Measurements from ENCODE around the gene PRPS1. TPM values are rescaled to one million over a fixed set of nuclear protein-coding genes. Genes with fewer than 3 reads are reported as not detected.
A peak's percentile ranks its signal among the peaks of the same experiment; 100 is the strongest.

The PRPS1 gene
- total RNA-seq: 10 to 100 TPM; 69.8 to 71.3 TPM

DNA sequence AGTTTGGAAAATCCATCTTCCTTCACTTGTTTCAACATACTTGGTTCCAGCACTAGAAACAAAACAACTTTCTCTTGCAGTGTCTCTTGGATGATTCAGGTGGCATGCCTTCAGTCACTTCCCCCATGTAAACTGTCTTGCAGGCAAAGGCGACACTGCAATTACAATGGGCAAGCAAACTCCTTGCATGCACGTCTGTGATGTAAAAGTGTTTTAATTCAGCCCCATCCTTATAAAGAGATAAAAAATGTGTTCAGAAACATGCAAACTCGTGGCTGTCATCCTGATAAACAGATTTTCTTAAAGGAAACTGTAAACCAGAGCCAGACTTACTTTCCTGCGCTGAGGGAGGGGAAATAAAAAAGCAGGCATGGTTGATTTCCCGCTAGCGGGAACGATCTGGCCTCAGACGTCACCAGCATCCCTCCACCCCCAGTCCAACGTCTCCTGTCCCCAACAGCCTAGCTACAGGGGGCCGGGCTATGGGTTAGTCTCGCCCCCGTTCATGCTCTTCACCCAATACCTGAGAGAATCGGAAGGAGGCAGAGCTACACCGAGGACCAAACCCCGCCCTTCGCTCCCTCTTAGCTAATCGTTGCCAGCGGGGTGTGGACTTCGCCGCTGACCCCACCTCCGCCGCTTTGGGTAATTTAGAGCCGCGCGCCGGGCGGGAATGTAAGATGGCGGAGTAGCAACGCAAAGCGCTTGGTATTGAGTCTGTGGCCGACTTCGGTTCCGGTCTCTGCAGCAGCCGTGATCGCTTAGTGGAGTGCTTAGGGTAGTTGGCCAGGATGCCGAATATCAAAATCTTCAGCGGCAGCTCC is at the start of gene PRPS1:
TSS of gene PRPS1 (plus strand) at position 673 of the 824 bp plus-strand sequence. CDS start at position 792, 119 bp downstream.
- ATAC-seq (peak; percentile 98), DNase-seq (peak; percentile 94)
- POLR2A ChIA-PET: interaction anchor here (0.6 to 2.4 kb wide), 16 partner anchors 14 to 510 kb away, joined by 3 to 18 read pairs (median 4); partner anchors contain the start of gene RBM41
- Mint-ChIP-seq H3K9me3 (ENCODE audit: insufficient read depth) (no peaks in the 10 kb centered on the region), H3K4me1 (ENCODE audit: low read depth) (peaks cover 26% of the 10 kb centered on the region), H3K36me3 (ENCODE audit: low read depth) (peaks cover 6% of the 10 kb centered on the region), H3K27me3 (ENCODE audit: low read depth) (no peaks in the 10 kb centered on the region), H3K27ac (peak within 1 kb of the TSS; percentile 96), H3K4me3 (peak within 1 kb of the TSS; percentile 86)
- CTCF ChIA-PET: interaction anchor here (0.7 to 6.0 kb wide), 7 partner anchors 13 to 149 kb away, joined by 3 to 31 read pairs (median 3); partner anchors contain the start of gene NCBP2L

DNA sequence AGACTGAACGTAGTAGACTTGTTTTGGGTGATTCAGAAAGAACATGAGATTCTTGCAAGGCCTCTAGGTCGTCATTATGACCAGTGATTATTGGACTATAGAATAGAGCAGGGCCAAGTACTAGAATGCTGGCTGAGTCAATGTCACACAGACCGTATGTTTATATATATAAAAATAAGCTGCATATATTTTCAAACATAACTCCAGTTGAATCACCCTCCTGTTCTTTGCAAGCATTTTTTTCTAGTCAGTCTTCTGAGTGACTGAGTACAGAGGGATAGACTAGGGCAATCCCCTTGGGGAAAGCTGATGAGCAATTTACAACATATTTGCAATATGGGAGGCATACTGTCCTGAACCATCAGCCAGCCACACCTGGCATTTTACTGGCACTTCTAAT is 48.4 kb upstream of the PRPS1 start:
- DNase-seq: no peak
- Mint-ChIP-seq H3K9me3 (ENCODE audit: insufficient read depth) (no peaks in the 10 kb centered on the region), H3K4me1 (ENCODE audit: low read depth) (no peaks in the 10 kb centered on the region), H3K4me3 (no peak overlapping the region), H3K36me3 (ENCODE audit: low read depth) (no peaks in the 10 kb centered on the region), H3K27ac (no peak overlapping the region), H3K27me3 (ENCODE audit: low read depth) (no peaks in the 10 kb centered on the region)
- CTCF ChIA-PET: no interaction called here
- POLR2A ChIA-PET: no interaction called here
- no peak for ATAC-seq

GRCh38 chrX:107581923-107582322 is 46.4 kb upstream of the PRPS1 start:
- DNase-seq: no peak
- no peak overlapping the region for H3K4me3 Mint-ChIP-seq
- ChIA-PET POLR2A (no interaction called here), CTCF (no interaction called here)
- no peak overlapping the region for H3K27ac Mint-ChIP-seq
- H3K4me1 Mint-ChIP-seq (ENCODE audit: low read depth): no peaks in the 10 kb centered on the region
- no peaks in the 10 kb centered on the region for H3K36me3 Mint-ChIP-seq (ENCODE audit: low read depth)
- H3K9me3 Mint-ChIP-seq (ENCODE audit: insufficient read depth): no peaks in the 10 kb centered on the region
- no peak for ATAC-seq
- peaks cover 2% of the 10 kb centered on the region for H3K27me3 Mint-ChIP-seq (ENCODE audit: low read depth)

DNA sequence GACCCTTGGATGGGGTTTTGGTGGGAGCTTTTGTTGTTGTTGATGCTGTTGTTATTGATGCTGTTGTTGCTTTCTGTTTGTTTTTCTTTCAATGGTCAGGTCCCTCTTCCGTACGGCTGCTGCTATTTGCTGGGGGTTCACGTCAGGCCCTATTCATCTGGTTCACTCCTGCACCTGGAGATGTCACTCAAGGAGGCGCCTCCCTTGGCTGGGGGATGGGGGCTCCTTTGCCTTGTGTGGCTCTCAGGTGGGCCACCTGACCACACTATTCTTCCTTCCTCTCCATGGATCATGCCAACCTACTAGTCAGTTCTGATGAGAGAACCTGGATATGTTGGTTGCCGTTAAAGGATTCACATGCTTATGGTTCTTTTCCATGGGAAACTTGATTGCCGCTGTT is 39.1 kb upstream of the PRPS1 start:
- Mint-ChIP-seq H3K27me3 (ENCODE audit: low read depth) (peaks cover 2% of the 10 kb centered on the region), H3K9me3 (ENCODE audit: insufficient read depth) (no peaks in the 10 kb centered on the region), H3K4me3 (no peak overlapping the region), H3K27ac (no peak overlapping the region), H3K4me1 (ENCODE audit: low read depth) (no peaks in the 10 kb centered on the region), H3K36me3 (ENCODE audit: low read depth) (no peaks in the 10 kb centered on the region)
- ChIA-PET CTCF (no interaction called here), POLR2A (no interaction called here)
- ATAC-seq: no peak
- no peak for DNase-seq

DNA sequence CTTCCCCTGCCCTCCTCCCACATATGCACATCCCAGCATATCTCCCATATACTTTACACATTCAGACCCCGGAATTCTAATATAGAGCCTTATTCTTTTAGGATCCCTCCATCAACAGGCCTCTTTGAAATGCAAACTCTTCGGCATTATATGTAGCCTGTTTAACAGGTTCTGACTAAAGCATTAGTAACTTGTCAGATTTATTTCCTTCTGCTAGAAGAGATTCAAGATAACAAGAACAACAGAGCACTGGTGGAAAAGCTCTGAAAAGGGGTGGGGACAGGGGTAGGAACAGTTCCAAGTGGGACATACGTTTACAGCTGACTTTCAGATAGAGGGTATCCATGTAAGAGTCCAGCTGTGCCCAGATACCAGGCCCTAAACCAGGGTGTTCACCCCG is 31.7 kb upstream of the PRPS1 start:
- POLR2A ChIA-PET: no interaction called here
- no peaks in the 10 kb centered on the region for H3K36me3 Mint-ChIP-seq (ENCODE audit: low read depth)
- CTCF ChIA-PET: no interaction called here
- H3K27me3 Mint-ChIP-seq (ENCODE audit: low read depth): no peaks in the 10 kb centered on the region
- H3K4me3 Mint-ChIP-seq: no peak overlapping the region
- no peaks in the 10 kb centered on the region for H3K9me3 Mint-ChIP-seq (ENCODE audit: insufficient read depth)
- H3K27ac Mint-ChIP-seq: no peak overlapping the region
- DNase-seq (no peak), ATAC-seq (no peak)
- H3K4me1 Mint-ChIP-seq (ENCODE audit: low read depth): no peaks in the 10 kb centered on the region

DNA sequence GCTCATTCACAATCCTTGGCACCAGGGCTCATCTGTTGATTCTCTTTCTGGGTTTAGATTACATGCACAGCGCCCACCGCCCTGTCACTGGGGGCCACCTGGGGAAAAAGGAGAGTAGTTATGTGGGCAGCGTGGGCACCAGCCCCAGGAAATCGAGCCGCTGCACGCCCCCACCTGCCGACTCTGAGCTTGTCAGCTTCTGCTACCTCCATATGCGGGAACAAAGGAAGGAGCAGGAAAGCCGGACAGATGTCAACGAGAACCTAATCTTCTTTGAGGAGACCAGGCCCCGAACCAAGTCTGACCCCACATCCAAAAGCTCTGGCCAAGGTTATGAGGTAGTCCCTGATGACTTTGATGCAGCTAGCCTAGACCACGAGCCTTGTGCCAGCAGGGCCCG is 31.0 kb upstream of the PRPS1 start:
- POLR2A ChIA-PET: no interaction called here
- CTCF ChIA-PET: no interaction called here
- Mint-ChIP-seq H3K9me3 (ENCODE audit: insufficient read depth) (no peaks in the 10 kb centered on the region), H3K4me1 (ENCODE audit: low read depth) (no peaks in the 10 kb centered on the region), H3K36me3 (ENCODE audit: low read depth) (no peaks in the 10 kb centered on the region), H3K27me3 (ENCODE audit: low read depth) (no peaks in the 10 kb centered on the region), H3K27ac (no peak overlapping the region), H3K4me3 (no peak overlapping the region)
- DNase-seq (no peak), ATAC-seq (no peak)

- H3K9me3 Mint-ChIP-seq (ENCODE audit: insufficient read depth): no peaks in the 10 kb centered on the region
- no peak overlapping the region for H3K27ac Mint-ChIP-seq
- ATAC-seq: no peak
- H3K36me3 Mint-ChIP-seq (ENCODE audit: low read depth): no peaks in the 10 kb centered on the region
- no peak overlapping the region for H3K4me3 Mint-ChIP-seq
- ChIA-PET CTCF (no interaction called here), POLR2A (no interaction called here)
- no peaks in the 10 kb centered on the region for H3K27me3 Mint-ChIP-seq (ENCODE audit: low read depth)
- H3K4me1 Mint-ChIP-seq (ENCODE audit: low read depth): no peaks in the 10 kb centered on the region
- no peak for DNase-seq
Observed at GRCh38 chrX:107597791-107598190, 30.5 kb upstream of the PRPS1 start.

DNA sequence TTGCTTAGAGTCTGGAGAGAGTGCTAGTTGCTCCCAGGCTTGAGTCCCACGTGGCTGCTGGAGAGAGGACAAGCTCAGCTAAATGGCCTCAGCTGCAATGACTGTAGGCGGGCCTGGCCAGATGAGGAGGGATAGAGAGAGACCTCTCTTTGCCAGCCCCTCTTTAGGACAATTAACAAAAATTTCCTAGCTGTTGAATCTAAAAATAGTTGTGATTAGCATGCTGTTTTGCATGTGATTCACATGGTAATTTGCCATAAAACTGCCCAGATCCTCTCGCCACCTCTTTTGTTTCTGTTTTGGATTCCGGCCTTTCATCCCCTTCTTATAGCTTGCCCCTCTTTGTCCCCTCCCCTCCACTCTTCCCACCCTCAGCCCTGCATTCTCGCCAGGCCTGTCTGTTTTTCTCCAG is 28.9 kb upstream of the PRPS1 start:
- no peaks in the 10 kb centered on the region for H3K9me3 Mint-ChIP-seq (ENCODE audit: insufficient read depth)
- no peak overlapping the region for H3K27ac Mint-ChIP-seq
- ATAC-seq (no peak), DNase-seq (no peak)
- no peaks in the 10 kb centered on the region for H3K4me1 Mint-ChIP-seq (ENCODE audit: low read depth)
- no peaks in the 10 kb centered on the region for H3K36me3 Mint-ChIP-seq (ENCODE audit: low read depth)
- H3K4me3 Mint-ChIP-seq: no peak overlapping the region
- no peaks in the 10 kb centered on the region for H3K27me3 Mint-ChIP-seq (ENCODE audit: low read depth)
- CTCF ChIA-PET: no interaction called here
- POLR2A ChIA-PET: no interaction called here

- no peak for ATAC-seq
- DNase-seq: no peak
- no peaks in the 10 kb centered on the region for H3K4me1 Mint-ChIP-seq (ENCODE audit: low read depth)
- no peak overlapping the region for H3K27ac Mint-ChIP-seq
- CTCF ChIA-PET: no interaction called here
- POLR2A ChIA-PET: no interaction called here
- no peaks in the 10 kb centered on the region for H3K9me3 Mint-ChIP-seq (ENCODE audit: insufficient read depth)
- H3K27me3 Mint-ChIP-seq (ENCODE audit: low read depth): no peaks in the 10 kb centered on the region
- no peak overlapping the region for H3K4me3 Mint-ChIP-seq
- no peaks in the 10 kb centered on the region for H3K36me3 Mint-ChIP-seq (ENCODE audit: low read depth)
Observed at GRCh38 chrX:107600366-107600765, 27.9 kb upstream of the PRPS1 start.

DNA sequence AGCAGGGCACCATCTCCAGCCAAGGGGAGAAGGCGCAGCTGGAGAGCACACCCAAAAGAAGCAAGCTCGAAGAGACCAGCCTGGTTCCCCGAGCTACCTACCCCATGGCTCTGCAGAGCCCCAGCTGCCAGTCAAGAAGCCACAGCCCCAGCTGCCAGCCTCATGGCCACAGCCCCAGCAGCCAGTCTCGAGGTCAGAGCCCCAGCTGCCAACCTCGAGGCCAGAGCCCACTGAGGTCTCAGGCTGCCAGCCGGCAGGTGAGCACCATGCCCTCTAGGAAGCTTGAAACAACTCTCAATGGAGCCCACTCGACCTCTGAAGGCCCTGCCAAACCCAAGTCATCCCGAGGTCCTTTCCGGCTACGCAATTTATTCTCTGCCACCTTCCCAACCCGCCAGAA is 27.0 kb upstream of the PRPS1 start:
- Mint-ChIP-seq H3K27me3 (ENCODE audit: low read depth) (no peaks in the 10 kb centered on the region), H3K4me1 (ENCODE audit: low read depth) (no peaks in the 10 kb centered on the region), H3K36me3 (ENCODE audit: low read depth) (no peaks in the 10 kb centered on the region), H3K27ac (no peak overlapping the region), H3K9me3 (ENCODE audit: insufficient read depth) (no peaks in the 10 kb centered on the region), H3K4me3 (no peak overlapping the region)
- ChIA-PET POLR2A (no interaction called here), CTCF (no interaction called here)
- DNase-seq: no peak
- ATAC-seq: no peak

DNA sequence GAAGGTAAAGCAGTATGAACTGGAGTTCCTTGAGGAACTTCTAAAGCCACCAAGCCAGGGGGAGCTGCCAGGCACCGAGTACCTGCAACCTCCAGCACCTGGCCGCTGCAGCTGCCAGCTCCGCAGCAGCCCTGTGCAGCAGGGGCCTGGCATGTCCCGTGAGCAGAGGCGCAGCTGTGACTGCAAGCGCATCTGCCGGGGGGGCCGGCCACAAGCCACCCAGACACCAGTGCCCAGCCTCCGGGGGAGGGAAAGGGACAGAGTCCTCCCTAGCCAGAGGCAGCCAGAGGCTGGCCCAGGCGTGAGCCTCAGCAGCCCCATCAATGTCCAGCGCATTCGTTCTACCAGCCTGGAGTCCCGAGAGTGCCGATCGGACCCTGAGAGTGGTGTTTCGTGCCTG is 26.6 kb upstream of the PRPS1 start:
- H3K4me1 Mint-ChIP-seq (ENCODE audit: low read depth): no peaks in the 10 kb centered on the region
- CTCF ChIA-PET: no interaction called here
- no peak overlapping the region for H3K27ac Mint-ChIP-seq
- no peaks in the 10 kb centered on the region for H3K9me3 Mint-ChIP-seq (ENCODE audit: insufficient read depth)
- POLR2A ChIA-PET: no interaction called here
- no peak for ATAC-seq
- no peak overlapping the region for H3K4me3 Mint-ChIP-seq
- DNase-seq: no peak
- no peaks in the 10 kb centered on the region for H3K27me3 Mint-ChIP-seq (ENCODE audit: low read depth)
- no peaks in the 10 kb centered on the region for H3K36me3 Mint-ChIP-seq (ENCODE audit: low read depth)

DNA sequence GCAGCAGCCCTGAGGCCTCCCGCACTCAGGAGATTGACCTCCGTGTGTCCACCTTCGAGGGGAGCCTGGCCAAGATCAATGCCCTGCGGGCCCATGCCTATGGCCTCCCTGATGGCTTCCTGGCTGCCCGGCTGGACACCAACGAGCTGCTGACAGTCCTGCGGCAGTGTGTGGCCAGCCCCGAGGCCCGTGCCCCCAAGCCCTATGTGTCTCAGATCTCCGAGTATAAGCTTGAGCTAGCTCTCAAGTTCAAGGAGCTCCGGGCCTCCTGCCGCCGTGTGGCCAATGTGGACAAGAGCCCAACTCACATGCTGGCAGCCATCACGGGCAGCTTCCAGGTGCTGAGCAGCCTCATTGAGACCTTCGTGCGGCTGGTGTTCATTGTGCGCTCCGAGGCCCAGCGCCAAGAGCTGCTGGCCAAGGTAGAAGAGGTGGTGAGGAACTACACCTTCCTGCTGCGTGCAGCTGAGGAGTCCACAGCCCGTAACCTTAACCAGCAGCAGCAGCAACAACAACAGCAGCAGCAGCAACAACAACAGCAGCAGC is 25.5 kb upstream of the PRPS1 start:
- Mint-ChIP-seq H3K27ac (no peak overlapping the region), H3K4me1 (ENCODE audit: low read depth) (no peaks in the 10 kb centered on the region), H3K36me3 (ENCODE audit: low read depth) (no peaks in the 10 kb centered on the region), H3K9me3 (ENCODE audit: insufficient read depth) (no peaks in the 10 kb centered on the region), H3K27me3 (ENCODE audit: low read depth) (no peaks in the 10 kb centered on the region), H3K4me3 (no peak overlapping the region)
- no peak for ATAC-seq
- POLR2A ChIA-PET: no interaction called here
- CTCF ChIA-PET: no interaction called here
- no peak for DNase-seq

Measured in activated CD8-positive, alpha-beta T cell treated with anti-CD3 and anti-CD28 coated beads, Interleukin-2, amount 10 ng/mL, durations not matched to agents 7 days and 5 days (primary cell).